Putamen (tissue), 1 donor: ENCODE measurements around the gene WDTC1.

ENCODE experiments used
- DNase-seq: peaks from one replicate; pipeline ENCODE4 v3.0.0-alpha.2; 2016; ENCODE audit warnings: low spot score

Gene WDTC1

DNA sequence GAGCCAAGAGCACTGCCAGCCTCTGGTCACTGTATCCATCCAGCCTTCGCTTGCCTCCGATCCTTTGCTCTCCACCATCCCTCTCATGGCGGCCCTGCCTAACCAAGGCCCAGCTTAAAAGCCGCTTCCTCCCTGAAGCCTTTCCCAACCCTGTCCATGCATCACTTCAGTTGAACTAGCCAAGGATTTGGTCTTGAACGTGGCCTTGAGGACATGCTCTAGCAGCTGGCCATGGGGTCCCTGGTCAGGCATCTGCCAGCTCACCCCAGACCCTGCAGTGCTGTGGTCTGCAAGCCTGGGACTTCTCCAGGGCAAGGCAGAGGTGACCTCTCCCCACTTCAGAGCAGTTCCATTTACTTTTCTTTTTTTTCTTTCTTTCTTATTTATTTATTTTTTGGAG, 102.3 kb downstream of the WDTC1 start:
- no peak for DNase-seq

GRCh38 chr1:27338751-27339150, 104.3 kb downstream of the WDTC1 start:
- no peak for DNase-seq

GRCh38 chr1:27339213-27339612, 104.8 kb downstream of the WDTC1 start:
- no peak for DNase-seq

DNA sequence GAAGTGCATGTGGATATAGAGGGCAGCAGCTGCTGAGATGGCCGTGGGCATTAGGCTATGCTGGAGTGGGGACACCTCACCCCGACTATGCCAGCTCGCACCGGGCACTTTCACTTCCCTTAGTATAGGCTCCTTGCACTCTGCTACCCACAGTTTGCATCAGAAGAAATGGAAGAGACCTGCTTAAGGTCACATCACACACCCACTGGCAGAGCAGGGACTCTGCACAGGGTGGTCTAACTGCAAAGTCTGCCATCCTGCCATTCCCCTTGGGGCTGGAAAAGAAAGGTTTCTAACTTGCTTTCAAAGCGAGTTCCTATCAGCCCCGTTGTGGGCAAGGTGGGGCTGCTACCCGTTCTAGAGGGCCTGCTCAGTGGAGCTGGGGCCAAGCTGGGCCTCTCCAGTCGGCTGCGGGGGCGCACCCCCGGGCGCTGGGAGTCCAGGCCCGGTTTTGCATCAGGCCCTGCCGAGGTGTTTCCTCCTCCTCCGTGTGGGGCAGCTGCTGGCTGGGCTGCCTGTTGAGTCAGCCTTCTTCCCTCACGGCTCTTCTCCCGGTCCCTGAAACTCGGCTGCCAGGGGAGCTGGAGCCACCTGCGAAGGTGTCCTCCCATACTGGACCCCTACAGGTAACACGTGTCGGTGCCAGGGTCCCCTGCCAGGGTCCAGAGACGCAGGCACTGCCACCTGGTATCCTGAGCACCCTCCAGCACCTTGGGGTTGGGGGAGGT, 107.3 kb downstream of the WDTC1 start, which contains the start of gene SYTL1:
SYTL1 (plus strand) TSS at position 498 of the 728 bp plus-strand sequence. CDS start 3,313 bp downstream, outside the sequence.
- no peak for DNase-seq

DNA sequence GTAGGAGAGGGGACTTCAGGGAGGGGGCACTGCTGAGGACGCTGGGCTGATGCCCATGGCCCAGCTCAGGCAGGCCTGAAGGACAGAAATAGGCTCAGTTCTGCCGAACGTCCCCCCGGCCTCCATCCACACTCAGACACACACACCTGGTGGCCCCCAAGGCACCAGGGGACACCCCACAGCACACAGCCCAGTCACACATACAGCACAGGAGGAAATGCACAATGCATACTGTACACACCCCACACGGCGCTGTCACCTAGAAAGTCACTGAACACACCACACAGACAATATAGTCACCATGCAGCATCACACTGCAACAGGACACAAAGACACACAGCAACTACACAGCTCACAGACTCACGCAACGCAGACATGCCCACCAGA, 108.0 kb downstream of the WDTC1 start:
- DNase-seq: no peak

DNA sequence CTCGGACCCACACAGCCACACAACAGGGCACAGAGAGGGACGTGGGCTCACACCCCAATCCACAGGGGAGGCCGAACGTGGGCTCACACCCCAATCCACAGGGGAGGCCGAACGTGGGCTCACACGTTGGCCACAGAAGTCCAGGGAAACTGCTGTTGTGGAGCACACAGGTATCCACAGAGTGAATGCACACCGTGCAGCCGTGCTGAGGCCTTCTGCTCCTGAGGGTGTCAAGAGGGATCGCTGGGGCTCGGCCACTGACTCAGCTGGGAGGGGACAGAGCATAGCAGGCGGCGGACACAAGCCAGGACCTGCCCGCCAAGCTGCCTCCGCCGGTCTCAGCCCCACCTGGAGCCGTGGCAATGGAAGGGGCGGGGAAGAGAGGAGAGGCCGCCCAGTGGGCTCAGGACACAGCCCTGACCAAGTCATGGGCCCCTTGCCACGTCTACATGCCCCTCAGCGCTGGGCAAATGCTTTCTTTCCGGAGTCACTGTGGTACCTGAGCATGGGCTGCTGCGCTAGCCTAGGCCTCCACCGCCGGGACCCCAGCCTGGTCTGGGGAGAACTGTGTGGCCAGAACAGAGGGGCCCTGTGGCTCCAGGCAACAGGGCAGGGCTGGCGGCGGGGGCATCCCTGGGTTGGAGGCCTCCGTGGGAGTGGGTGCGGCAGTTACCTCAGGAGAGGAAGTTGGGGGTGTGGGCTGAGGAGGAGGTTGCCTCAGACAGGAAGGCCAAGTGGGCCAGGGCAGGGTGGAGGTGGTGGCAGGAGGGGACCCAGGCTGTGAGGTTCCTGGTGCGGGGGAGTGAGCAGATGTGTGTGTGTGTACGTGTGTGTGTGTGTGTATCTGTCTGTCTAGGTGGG, 108.6 kb downstream of the WDTC1 start:
- DNase-seq: no peak

DNA sequence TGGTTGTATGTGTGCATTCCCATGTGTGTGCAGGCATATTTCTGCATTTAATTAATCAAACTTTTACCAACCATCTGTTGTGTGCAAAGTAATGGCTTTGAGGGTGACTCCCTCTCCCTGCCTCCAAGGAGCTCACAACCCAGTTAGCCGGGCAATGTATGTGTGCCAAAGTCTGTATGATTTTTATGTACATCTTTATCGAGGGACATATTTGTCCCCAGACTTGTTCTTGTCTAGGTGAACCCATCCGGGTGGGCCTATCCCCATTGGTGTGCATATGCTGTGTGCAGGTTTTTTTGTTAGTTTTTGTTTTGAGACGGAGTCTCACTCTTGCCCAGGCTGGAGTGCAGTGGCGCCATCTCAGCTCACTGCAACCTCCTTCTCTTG, 109.2 kb downstream of the WDTC1 start:
- DNase-seq: no peak

DNA sequence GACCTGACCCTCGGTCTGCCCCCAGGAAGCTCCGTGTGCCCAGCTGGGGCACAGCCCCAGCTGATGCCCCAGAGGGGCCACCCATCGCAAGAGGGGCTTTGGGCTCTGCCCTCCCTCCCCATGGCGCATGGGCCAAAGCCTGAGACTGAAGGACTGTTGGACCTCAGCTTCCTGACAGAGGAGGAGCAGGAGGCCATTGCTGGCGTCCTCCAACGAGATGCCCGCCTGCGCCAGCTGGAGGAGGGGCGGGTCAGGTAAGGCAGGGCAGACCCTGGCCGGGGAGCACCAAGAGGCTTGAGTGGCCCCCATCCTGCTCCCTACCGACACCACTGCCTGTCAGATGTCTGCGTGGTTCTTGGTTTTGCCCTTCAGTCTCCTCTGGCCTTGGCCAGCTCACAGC, 110.8 kb downstream of the WDTC1 start:
- no peak for DNase-seq

DNA sequence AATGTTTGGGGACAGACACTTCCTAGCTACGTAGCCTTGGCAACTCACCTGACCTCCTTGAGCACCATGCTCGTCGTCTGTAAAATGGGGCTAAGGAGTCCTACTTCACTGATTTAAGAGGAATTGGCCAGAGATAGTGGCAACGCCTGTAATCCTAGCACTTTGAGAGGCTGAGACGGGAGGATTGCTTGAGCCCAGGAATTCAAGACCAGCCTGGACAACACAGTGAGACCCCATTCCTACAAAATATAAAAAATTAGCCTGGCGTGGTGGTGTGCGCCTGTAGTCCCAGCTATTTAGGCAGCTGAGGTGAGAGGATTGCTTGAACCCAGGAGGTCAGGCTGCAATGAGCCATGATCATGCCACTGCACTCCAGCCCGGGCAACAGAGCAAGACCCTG, 111.9 kb downstream of the WDTC1 start:
- DNase-seq: no peak

DNA sequence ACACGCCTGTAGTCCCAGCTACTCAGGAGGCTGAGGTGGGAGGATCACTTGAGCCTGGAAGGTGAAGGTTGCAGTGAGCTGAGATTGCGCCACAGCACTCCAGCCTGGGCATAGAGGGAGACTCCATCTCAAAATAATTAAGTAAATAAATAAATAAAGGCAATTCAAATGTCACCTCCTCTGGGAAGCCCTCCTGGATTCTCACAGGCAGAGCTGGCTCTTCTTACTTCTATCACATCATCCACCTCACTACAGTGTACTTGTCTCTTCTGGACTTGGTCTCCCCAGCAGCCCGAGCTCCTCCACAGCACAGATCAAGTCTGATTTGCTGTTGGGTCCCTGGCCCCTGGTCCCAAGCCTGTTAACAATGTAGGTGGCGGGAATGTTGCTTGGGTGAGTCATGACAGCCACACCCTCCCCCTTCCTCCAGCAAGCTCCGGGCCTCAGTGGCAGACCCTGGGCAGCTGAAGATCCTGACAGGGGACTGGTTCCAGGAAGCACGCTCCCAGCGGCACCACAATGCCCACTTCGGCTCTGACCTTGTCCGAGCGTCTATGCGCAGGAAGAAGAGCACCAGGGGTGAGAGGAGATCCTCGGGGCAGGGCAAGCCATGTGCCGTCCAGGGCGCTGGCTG, 112.7 kb downstream of the WDTC1 start:
- no peak for DNase-seq

DNA sequence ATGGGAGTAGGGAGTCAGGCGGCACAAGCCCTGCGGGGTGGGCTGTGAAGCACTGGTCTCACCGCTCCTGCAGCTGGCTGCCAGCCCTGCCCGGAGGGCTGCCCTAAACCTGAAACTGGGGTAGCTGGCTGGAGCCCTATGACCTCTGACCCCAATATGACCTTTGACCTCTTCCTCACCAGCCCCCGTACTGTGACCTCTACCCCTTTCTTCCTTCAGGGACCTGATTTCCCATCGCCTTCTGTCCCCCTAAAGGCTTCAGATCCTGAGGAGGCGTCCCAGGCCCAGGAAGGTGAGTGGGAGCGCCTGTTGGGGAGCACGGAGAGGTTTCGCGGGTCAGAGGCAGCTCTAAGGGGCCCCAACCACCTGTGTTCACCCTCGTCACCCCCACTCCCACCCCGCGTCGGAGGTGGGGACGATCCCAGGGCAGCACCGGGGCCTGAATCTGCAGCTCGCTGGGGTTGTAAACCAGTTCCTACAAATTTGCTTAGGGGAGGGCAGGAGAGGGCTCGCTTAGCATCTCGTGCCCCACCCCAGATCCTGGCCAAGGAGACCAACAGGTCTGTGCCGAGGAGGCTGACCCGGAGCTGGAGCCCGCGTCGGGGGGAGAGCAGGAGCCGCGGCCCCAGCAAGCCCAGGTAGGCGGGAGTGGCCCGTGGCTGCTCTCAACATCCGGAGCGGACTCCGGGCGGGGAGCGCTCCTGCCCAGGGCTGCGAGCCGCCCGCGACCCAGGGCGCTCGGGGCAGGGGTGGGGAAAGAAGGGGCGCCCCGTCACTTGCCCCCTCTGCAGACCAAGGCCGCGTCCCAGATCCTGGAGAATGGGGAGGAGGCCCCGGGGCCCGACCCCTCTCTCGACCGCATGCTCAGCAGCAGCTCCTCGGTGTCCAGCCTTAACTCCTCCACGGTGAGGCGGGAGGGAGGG, 114.7 kb downstream of the WDTC1 start:
- DNase-seq: no peak

DNA sequence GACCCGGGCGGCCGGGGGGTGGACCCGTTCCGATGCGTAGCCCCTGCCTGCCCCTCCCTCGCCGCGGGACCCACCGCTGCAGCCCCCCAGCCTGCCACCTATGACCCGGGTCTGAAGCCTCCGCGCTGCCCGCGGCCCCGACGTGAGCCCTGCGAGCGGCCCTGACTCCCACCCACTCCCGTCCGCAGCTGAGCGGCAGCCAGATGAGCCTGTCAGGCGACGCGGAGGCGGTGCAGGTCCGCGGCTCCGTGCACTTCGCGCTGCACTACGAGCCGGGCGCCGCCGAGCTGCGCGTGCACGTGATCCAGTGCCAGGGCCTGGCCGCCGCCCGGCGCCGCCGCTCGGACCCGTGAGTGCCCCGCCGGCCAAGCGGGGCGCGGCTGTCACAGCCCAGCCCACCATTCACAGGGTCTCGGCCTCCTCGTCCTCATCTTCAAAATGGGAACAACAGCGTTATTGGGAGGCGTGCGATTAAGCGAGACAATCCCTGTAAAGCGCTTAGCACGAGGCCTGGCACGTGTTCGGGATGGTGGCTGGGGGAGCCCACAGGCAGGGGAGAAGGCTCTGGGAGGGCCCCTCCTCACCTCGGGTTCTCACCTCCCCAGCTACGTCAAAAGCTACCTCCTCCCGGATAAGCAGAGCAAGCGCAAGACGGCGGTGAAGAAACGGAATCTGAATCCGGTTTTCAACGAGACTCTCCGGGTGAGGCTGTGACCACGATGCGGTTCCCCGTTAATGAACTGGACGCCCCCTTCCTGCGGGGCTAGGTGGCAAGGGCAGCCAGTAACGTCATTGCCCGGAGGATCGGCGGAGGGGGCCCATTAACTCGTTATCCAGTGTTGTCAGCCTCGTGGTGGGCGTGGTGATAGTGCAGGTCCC, 115.6 kb downstream of the WDTC1 start:
- DNase-seq: no peak

- no peak for DNase-seq
Measured at GRCh38 chr1:27350663-27351540, 116.5 kb downstream of the WDTC1 start.

GRCh38 chr1:27351541-27352107, 117.2 kb downstream of the WDTC1 start:
- DNase-seq: no peak

DNA sequence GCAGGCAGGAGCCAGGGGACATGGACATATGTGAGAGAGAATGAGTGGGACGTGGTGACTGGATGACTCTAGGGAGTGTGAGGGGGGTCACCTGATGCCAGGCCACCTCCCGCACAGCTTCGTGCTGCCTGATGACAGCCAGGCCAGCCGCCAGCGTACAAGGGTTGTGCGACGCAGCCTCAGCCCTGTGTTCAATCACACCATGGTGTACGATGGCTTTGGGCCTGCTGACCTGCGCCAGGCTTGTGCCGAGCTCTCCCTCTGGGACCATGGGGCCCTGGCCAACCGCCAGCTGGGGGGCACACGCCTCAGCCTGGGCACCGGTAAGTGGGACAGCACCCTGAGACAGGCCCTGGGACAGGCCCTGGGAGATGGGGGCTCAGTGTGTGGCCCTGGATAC, 118.7 kb downstream of the WDTC1 start:
- no peak for DNase-seq

DNA sequence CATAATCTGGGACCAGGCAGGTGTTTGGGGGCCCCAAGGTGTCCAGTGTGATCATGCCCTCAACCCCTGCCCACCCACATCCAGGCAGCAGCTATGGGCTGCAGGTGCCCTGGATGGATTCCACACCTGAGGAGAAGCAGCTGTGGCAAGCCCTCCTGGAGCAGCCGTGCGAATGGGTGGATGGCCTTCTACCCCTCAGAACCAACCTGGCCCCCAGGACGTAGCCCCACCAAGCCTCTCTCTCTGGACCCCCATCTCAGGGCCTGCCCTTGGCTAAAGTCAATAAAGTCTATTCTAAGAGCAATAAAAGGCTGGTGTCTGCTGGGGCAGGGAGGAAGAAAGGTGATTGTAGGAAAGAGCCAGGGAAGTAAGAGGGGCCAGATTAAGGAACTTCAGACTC, 119.2 kb downstream of the WDTC1 start:
- no peak for DNase-seq

GRCh38 chr1:27355683-27356082, 121.3 kb downstream of the WDTC1 start:
- DNase-seq: no peak

DNA sequence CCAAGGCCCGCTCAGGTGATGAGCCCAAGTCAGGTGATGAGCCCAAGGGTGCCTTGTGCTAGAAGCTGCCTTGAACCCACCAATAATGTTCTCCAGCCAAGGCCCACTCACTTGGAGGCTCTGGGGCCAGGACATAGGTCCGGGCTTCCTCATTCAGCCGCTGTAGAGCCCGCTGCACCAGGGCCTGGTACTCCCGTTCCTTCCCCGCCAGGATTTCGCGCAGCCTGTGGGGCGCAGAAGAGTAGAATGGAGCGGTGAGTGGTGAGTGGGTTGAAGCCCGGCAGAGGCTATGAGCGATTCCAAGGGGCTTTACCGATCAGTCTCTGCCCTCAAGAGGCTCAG, 121.8 kb downstream of the WDTC1 start:
- DNase-seq: no peak

GRCh38 chr1:27356619-27357280, 122.3 kb downstream of the WDTC1 start:
- DNase-seq: no peak
